Spinal cord (tissue), 10 donors: Measurements from ENCODE around the gene PGAP6. TPM values are rescaled to one million over a fixed set of nuclear protein-coding genes. Genes with fewer than 3 reads are reported as not detected.

Experiments used
- DNase-seq, 6 donors: peaks; one replicate each; pipeline versions ENCODE4 v3.0.0 to v3.0.0-alpha.2; 2013 to 2015; ENCODE audit warnings: low spot score in 6 of 6, low read depth in 4 of 6
- H3K27ac ChIP-seq: one replicate; pipeline ENCODE4 v1.5.1; 2013; ENCODE audit warnings: low read depth, low read length, control low read depth
- H3K27me3 ChIP-seq: one replicate; pipeline ENCODE4 v1.6.1; 2013; ENCODE audit warnings: low read length; ENCODE audit not compliant: control insufficient read depth, insufficient read depth
- H3K36me3 ChIP-seq: one replicate; pipeline ENCODE4 v1.6.1; 2013; ENCODE audit warnings: low read length; ENCODE audit not compliant: control insufficient read depth, insufficient read depth
- H3K4me1 ChIP-seq: one replicate; pipeline ENCODE4 v1.6.1; 2013; ENCODE audit warnings: low read length; ENCODE audit not compliant: control insufficient read depth, insufficient read depth
- H3K4me3 ChIP-seq: one replicate; pipeline ENCODE4 v1.5.1; 2013; ENCODE audit warnings: low read depth, low read length, control low read depth
- H3K9me3 ChIP-seq: one replicate; pipeline ENCODE4 v1.6.1; 2013; ENCODE audit warnings: low read length; ENCODE audit not compliant: control insufficient read depth, insufficient read depth
- WGBS: methylation state at CpG from one replicate; pipeline ENCODE4 v1.1.5; 2013; ENCODE audit warnings: missing lambda C conversion rate; ENCODE audit not compliant: insufficient coverage; 5-methylcytosine and 5-hydroxymethylcytosine counted together
- long read RNA-seq, 4 donors: transcript quantifications; one replicate each; lab custom pipeline, GENCODE V29; 2026
- polyA plus RNA-seq, 2 donors: library from polyadenylated mRNA; unstranded; fragments of 120-200 nt; gene quantifications; one replicate each; pipeline ENCODE4 v1.2.1, GENCODE V29; 2013; ENCODE audit not compliant: insufficient read length in 2 of 2
- total RNA-seq, 2 donors: library from RNA; depleted of rRNA in 1 of 2; stranded (reverse); fragments of 120-200 nt in 1 of 2; fragments of >200 nt in 1 of 2; gene quantifications; one replicate each; pipeline versions ENCODE4 v1.2.3 to v1.2.4, GENCODE V29; 2013 to 2014
- donor health status: healthy.

Gene PGAP6
- 10 to 100 TPM; 17.3 to 31.8 TPM for total RNA-seq
- 10 to 100 TPM; 60.6 to 70.3 TPM for polyA plus RNA-seq
- long read RNA-seq, donor 1, transcript TMEM8A-204 (13 exons, 3,691 nt) = major isoform, 7 of 7 reads
- long read RNA-seq, donor 1, partial matches to known transcripts = 0 of 7 reads
- long read RNA-seq, donor 1, other reads (novel, unspliced or antisense) = 0 of 7 reads
- long read RNA-seq, donor 2, partial matches to known transcripts = 5 of 9 reads
- long read RNA-seq, donor 2, other reads (novel, unspliced or antisense) = 0 of 9 reads
- long read RNA-seq, donor 3, partial matches to known transcripts = 7 of 10 reads
- long read RNA-seq, donor 3, other reads (novel, unspliced or antisense) = 0 of 10 reads
- long read RNA-seq, donor 4, partial matches to known transcripts = 5 of 8 reads
- long read RNA-seq, donor 4, other reads (novel, unspliced or antisense) = 0 of 8 reads

DNA sequence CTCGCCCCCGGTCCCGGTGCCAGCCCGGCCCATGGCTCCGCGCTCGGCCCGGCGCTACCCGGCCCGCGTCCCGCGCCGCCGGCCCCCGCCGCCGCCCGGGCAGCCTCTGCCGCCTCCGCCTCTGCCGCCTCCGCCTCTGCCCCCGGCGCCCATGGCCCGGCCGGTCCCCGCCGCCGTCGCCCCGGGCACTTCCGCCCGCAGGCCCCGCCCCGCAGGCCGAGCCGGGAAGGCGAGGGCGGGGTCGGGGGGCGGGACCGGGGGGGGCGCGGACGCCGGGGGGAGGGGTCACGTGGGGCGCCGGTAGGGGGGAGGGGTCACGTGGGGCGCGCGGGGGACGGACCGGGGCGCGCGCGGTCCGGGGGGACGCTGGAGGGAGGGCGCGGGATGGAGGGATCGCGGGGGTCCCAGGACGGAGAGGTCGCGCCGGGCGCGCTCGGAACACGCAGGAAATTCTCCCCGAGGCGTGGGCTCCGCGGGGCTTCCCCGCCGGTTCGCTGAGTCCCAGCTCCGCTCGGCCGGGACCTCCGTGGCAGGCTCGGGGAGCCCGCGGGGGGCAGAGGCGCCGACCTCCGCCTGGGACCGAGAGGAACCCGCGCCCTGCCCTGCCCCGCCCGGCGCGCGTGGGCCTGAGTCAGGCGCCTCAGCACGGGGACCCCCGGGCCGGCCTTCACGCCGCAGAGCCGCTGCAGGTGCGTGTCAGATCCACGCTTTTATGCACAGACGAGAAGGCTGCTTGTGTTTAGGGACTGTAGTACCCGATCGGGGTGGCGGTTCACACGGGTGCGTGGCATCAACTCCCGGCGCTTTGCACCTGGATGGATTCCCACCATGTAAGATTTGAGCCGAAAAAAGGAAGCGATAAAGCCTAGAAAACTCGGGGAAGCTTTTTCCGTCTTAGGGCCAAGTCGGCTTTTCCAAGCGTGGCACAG lies at the start of gene PGAP6:
PGAP6 (minus strand) TSS at position 190 of the 929 bp plus-strand sequence; CDS start at position 33, 157 bp downstream.
- peaks cover 62% of the 10 kb centered on the region for H3K4me1 ChIP-seq
- peak within 1 kb of the TSS; percentile 33 for H3K27ac ChIP-seq
- peak within 1 kb of the TSS; percentile 58 for H3K4me3 ChIP-seq
- H3K27me3 ChIP-seq = no peaks in the 10 kb centered on the region
- DNase-seq = peak in 2 of 6 donors; percentile 76 to 83
- peaks cover 36% of the 10 kb centered on the region for H3K36me3 ChIP-seq
- no peaks in the 10 kb centered on the region for H3K9me3 ChIP-seq
- WGBS = under 1% methylated on average over 100 of the region's 123 CpGs

- Histone ChIP-seq H3K4me1 (peaks cover 26% of the 10 kb centered on the region), H3K4me3 (no peak overlapping the region)
- 91% methylated on average over 7 of the region's 7 CpGs for WGBS
These were observed 49.1 kb upstream of the PGAP6 start for GRCh38 chr16:430904-431303.

GRCh38 chr16:427250-427649 lies 45.5 kb upstream of the PGAP6 start:
- H3K4me1 ChIP-seq = peaks cover 45% of the 10 kb centered on the region
- no peaks in the 10 kb centered on the region for H3K27me3 ChIP-seq
- H3K4me3 ChIP-seq = peak overlapping the region; percentile 71
- no peaks in the 10 kb centered on the region for H3K9me3 ChIP-seq
- DNase-seq = no peak
- H3K27ac ChIP-seq = no peak overlapping the region
- WGBS = 35% methylated on average over 2 of the region's 10 CpGs
- peaks cover 14% of the 10 kb centered on the region for H3K36me3 ChIP-seq

More at GRCh38 chr16:430904-431303, 49.1 kb upstream of the PGAP6 start:
- Histone ChIP-seq H3K36me3 (peaks cover 30% of the 10 kb centered on the region), H3K27me3 (no peaks in the 10 kb centered on the region), H3K27ac (no peak overlapping the region), H3K9me3 (no peaks in the 10 kb centered on the region)
- DNase-seq = no peak

DNA sequence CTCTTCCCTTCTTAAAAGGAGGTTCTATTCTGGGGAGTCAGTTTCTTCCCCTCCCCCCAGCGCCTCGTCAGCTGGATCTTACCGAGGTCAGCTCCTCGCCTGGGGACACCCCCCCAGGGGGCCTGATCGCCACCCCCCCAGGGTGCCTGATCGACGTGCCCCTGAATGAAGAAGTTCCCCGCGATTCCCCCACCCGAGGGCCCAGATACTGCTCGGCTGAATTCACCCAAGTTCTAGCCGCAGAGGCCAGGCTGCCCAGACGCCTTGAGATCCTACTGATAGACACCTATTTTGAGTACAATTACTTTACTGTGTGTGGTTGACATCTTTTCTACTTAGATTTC lies 45.1 kb upstream of the PGAP6 start:
- Histone ChIP-seq H3K4me1 (peaks cover 45% of the 10 kb centered on the region), H3K27ac (peak overlapping the region; percentile 52), H3K4me3 (peak overlapping the region; percentile 71), H3K9me3 (no peaks in the 10 kb centered on the region), H3K27me3 (no peaks in the 10 kb centered on the region), H3K36me3 (peaks cover 14% of the 10 kb centered on the region)
- peak in 1 of 6 donors; percentile 35 for DNase-seq
- WGBS = 0% methylated on average over 2 of the region's 13 CpGs

DNA sequence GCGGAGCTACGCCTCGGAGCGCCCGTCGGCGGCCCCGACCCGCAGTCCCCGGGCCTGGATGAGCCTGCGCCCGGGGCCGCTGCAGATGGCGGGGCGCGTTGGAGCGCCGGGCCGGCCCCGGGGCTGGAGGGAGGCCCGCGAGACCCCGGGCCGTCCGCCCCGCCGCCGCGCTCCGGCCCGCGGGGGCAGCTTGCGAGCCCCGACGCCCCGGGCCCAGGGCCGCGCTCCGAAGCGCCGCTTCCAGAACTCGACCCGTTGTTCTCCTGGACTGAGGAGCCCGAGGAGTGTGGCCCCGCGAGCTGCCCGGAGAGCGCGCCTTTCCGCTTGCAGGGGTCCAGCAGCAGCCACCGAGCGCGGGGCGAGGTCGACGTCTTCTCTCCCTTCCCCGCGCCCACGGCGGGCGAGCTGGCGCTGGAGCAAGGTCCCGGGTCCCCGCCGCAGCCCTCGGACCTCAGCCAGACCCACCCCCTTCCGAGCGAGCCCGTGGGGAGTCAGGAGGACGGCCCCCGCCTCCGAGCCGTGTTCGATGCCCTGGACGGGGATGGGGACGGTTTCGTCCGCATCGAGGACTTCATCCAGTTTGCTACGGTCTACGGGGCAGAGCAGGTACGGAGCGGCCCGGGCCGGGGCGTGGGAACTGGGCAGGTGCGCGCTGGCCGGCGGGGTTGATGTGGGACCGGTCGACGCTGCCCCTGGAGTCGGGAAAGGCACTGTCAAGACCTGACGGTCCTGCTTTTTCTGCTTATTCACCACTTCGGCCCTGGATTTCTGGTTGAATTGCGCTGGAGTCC lies 44.5 kb upstream of the PGAP6 start:
- DNase-seq = peak in 2 of 6 donors; percentile 13 to 40
- Histone ChIP-seq H3K9me3 (no peaks in the 10 kb centered on the region), H3K27me3 (no peaks in the 10 kb centered on the region), H3K4me3 (peak overlapping the region; percentile 71), H3K27ac (peak overlapping the region; percentile 52), H3K4me1 (peaks cover 45% of the 10 kb centered on the region), H3K36me3 (peaks cover 11% of the 10 kb centered on the region)
- under 1% methylated on average over 96 of the region's 97 CpGs for WGBS

GRCh38 chr16:425740-426114 lies 43.9 kb upstream of the PGAP6 start:
- no peak for DNase-seq
- WGBS = under 1% methylated on average over 63 of the region's 63 CpGs
- peak overlapping the region; percentile 94 for H3K27ac ChIP-seq
- peak overlapping the region; percentile 73 for H3K4me3 ChIP-seq
- H3K4me1 ChIP-seq = peaks cover 43% of the 10 kb centered on the region
- peaks cover 8% of the 10 kb centered on the region for H3K36me3 ChIP-seq
- H3K27me3 ChIP-seq = no peaks in the 10 kb centered on the region
- H3K9me3 ChIP-seq = no peaks in the 10 kb centered on the region

DNA sequence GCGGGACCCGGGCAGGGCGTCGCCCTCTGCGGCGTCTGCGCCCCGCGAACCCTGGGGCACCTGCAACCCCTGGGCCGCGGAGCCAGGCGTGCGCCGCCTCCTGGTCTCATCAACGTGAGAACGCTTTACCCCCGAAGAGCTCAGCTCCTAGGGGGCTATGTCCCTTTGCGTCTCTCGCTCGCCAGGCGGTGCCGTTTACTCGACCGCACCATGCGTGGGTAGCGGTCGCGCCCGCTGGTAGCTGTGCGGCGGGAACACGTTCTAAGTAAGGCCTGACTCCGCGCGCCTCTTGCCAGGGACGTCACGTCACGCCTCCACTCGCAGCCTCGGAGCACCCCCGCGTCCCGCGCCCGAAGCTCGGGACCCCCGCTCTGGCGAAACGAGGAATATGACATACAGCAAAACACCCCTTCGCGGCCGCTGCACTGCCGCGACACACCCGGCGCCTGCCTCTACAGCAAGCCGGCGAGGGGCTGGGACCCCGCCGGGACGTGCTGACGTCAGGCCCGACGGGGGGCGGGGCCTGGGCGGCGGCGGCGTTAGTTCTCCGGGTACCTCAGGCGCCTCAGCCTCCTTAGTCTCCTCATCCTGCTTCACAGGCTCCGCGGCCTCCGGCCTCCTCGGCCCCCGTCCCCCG lies 43.4 kb upstream of the PGAP6 start, which contains the start of gene RAB11FIP3:
RAB11FIP3 (plus strand) TSS at position 568 of the 637 bp plus-strand sequence. CDS start 358 bp downstream, outside the sequence.
- H3K9me3 ChIP-seq = no peaks in the 10 kb centered on the region
- H3K4me3 ChIP-seq = peak within 1 kb of the TSS; percentile 73
- DNase-seq = peak; percentile 70 to 97 (median 82)
- WGBS = under 1% methylated on average over 77 of the region's 77 CpGs
- peaks cover 40% of the 10 kb centered on the region for H3K4me1 ChIP-seq
- H3K27ac ChIP-seq = peak within 1 kb of the TSS; percentile 94
- H3K27me3 ChIP-seq = no peaks in the 10 kb centered on the region
- H3K36me3 ChIP-seq = peaks cover 7% of the 10 kb centered on the region

GRCh38 chr16:424623-425081 lies 42.9 kb upstream of the PGAP6 start:
- H3K27me3 ChIP-seq = no peaks in the 10 kb centered on the region
- H3K36me3 ChIP-seq = peaks cover 7% of the 10 kb centered on the region
- H3K9me3 ChIP-seq = no peaks in the 10 kb centered on the region
- peaks cover 40% of the 10 kb centered on the region for H3K4me1 ChIP-seq
- H3K27ac ChIP-seq = no peak overlapping the region
- peak in 2 of 6 donors; percentile 38 to 69 for DNase-seq
- 8% methylated on average over 31 of the region's 31 CpGs for WGBS
- peak overlapping the region; percentile 73 for H3K4me3 ChIP-seq
